Measurements from ENCODE around the gene EPHX1. TPM values are rescaled to one million over a fixed set of nuclear protein-coding genes. Genes with fewer than 3 reads are reported as not detected.

Gene EPHX1
- total RNA-seq, 5 donors from 2014 or later (not counting 1 experiment from before 2014, with no cell fraction given), result 0.98 to 5.2 (median 3.7) TPM

DNA sequence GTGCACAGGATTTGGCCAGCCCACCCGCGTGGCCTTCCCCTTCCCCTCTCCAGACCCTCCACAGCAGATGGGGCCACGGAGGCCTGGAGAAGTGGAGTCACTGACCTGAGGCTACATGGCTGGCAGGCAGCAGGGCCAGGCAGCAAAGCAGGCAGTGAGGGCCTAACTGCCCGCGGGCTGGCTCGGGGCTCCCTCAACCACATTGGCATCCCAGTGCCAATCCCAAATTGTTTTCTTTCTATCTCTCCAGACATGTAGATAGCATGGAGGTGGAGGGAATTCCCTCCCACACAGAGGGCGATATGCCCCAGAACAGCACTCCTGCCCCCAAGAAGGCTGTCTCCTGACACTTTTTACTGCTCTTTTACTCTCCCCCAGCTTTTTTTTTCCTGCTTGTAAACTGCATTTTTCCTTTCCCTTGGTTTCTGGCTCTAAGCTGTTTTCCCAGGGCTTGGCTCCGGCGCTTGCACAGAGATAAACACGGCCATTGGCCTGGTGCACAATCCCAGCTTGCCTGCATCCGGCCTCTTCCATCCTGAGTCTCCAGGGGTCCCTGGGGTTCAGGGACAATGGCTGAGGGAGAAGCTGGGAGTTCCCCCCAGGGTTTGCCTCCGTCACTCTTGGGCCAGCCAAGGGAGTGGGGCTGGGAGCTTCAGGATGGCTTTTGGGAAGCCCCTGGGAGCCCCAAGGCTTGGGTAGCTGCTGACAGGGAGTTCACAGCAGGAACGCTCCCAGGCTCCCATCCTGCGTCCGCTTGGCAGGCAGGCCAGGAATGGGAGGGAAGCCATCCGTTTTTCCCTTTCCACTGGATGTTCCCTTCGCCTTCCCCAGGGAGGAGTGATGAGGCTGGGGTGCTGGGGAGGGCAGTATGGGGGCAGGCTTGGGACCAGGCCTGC is 7.0 kb downstream of the EPHX1 start:
- ATAC-seq (replicated peaks in 1 of 4), result no peak
- Mint-ChIP-seq H3K27ac (no peak overlapping the region), H3K36me3 (peaks cover under 1% of the 10 kb centered on the region), H3K27me3 (no peaks in the 10 kb centered on the region), H3K9me3 (no peaks in the 10 kb centered on the region), H3K4me1 (no peaks in the 10 kb centered on the region), H3K4me3 (no peak overlapping the region)
- Histone ChIP-seq H3K4me3 (ENCODE audit: control insufficient read depth in 1 of 2, extremely low read depth in 1 of 2, low read length in 1 of 2) (no peak overlapping the region), H3K27me3 (replicated peaks in 1 of 2; ENCODE audit: control insufficient read depth in 2 of 2, extremely low read depth in 1 of 2, insufficient read depth in 2 of 2, low read length in 1 of 2) (peaks cover 0 to 11% of the 10 kb centered on the region in 2 experiments), H3K27ac (ENCODE audit: low read length) (no peak overlapping the region), H3K36me3 (ENCODE audit: control insufficient read depth in 2 of 2, extremely low read depth in 1 of 2, insufficient read depth in 1 of 2, low read length in 1 of 2) (no peaks in the 10 kb centered on the region), H3K9me3 (no peaks in the 10 kb centered on the region), H3K4me1 (ENCODE audit: control insufficient read depth in 1 of 2, extremely low read depth in 1 of 2, insufficient read depth in 2 of 2, low read length in 2 of 2) (no peaks in the 10 kb centered on the region)
- DNase-seq, result no peak
- 90% methylated on average over 12 of the region's 17 CpGs for WGBS (ENCODE audit: insufficient coverage)
- CTCF ChIA-PET, result no interaction called here
- POLR2A ChIA-PET, result no interaction called here

DNA sequence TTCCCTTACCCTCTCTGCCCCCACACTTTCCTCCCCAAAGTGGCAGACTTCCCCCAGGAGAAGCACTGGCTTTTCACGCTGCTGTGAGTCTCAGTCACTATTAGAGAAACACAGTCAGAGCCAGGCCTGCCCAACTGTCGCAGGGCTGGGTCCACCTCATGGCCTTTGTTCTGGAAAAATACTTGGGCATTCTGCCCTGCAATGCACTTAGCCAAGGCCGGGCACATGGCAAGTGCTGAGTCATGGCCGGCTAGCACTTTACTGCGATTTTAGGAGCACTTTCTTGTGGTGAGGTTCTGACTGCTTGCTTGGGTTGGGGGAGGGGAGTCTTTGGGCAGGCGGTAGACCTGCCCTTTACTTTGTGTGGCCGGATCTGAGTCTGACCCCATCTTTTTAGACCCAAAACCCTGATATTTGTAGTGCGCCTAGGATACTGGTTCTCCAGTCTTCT is 7.7 kb downstream of the EPHX1 start:
- no peak overlapping the region for H3K27ac ChIP-seq (ENCODE audit: low read length)
- Mint-ChIP-seq H3K4me1 (no peaks in the 10 kb centered on the region), H3K9me3 (no peaks in the 10 kb centered on the region), H3K36me3 (peaks cover 2% of the 10 kb centered on the region), H3K27ac (no peak overlapping the region), H3K27me3 (no peaks in the 10 kb centered on the region), H3K4me3 (no peak overlapping the region)
- H3K4me3 ChIP-seq (ENCODE audit: control insufficient read depth in 1 of 2, extremely low read depth in 1 of 2, low read length in 1 of 2), result no peak overlapping the region
- CTCF ChIA-PET, result interaction anchor here in 1 of 2 donors (0.7 kb wide), 1 partner anchor 169 kb away, joined by 3 read pairs; no protein-coding TSS in a partner anchor
- POLR2A ChIA-PET, result no interaction called here
- no peaks in the 10 kb centered on the region for H3K4me1 ChIP-seq (ENCODE audit: control insufficient read depth in 1 of 2, extremely low read depth in 1 of 2, insufficient read depth in 2 of 2, low read length in 2 of 2)
- H3K36me3 ChIP-seq (ENCODE audit: control insufficient read depth in 2 of 2, extremely low read depth in 1 of 2, insufficient read depth in 1 of 2, low read length in 1 of 2), result no peaks in the 10 kb centered on the region
- no peaks in the 10 kb centered on the region for H3K9me3 ChIP-seq
- ATAC-seq (replicated peaks in 1 of 4) (no peak), DNase-seq (no peak)
- H3K27me3 ChIP-seq (replicated peaks in 1 of 2; ENCODE audit: control insufficient read depth in 2 of 2, extremely low read depth in 1 of 2, insufficient read depth in 2 of 2, low read length in 1 of 2), result peaks cover 0 to 11% of the 10 kb centered on the region in 2 experiments
- 48% methylated on average over 4 of the region's 8 CpGs for WGBS (ENCODE audit: insufficient coverage)

DNA sequence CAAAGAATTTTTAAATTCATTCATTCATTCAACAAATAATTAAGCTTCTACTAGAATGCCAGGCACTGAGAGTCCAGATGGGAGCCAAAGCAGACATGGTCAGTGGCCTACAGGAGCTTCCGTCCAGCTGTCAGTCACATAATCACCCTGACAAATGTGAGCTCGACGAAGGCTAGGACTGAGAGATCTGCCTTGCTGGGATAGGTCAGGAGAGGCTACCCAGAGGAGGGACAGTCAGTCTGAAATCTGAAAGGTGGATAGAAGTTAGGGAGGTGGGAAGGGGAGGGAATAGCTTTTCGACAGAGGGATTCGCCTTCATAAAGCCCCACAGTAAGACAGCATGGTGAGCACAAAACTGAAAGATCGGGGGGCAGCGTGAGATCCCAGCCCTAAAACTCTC is 8.3 kb downstream of the EPHX1 start:
- H3K27ac Mint-ChIP-seq, result no peak overlapping the region
- no peak overlapping the region for H3K4me3 Mint-ChIP-seq
- H3K36me3 Mint-ChIP-seq, result peaks cover 2% of the 10 kb centered on the region
- DNase-seq (no peak), ATAC-seq (replicated peaks in 1 of 4) (no peak)
- no peaks in the 10 kb centered on the region for H3K27me3 Mint-ChIP-seq
- H3K4me1 Mint-ChIP-seq, result no peaks in the 10 kb centered on the region
- no peaks in the 10 kb centered on the region for H3K9me3 ChIP-seq
- H3K36me3 ChIP-seq (ENCODE audit: control insufficient read depth in 2 of 2, extremely low read depth in 1 of 2, insufficient read depth in 1 of 2, low read length in 1 of 2), result no peaks in the 10 kb centered on the region
- CTCF ChIA-PET, result interaction anchor here in 1 of 2 donors (0.6 to 0.7 kb wide), 3 partner anchors 43 to 218 kb away, joined by 3 to 4 read pairs (median 3); no protein-coding TSS in a partner anchor
- 64% methylated on average over 3 of the region's 7 CpGs for WGBS (ENCODE audit: insufficient coverage)
- H3K4me3 ChIP-seq (ENCODE audit: control insufficient read depth in 1 of 2, extremely low read depth in 1 of 2, low read length in 1 of 2), result no peak overlapping the region
- H3K4me1 ChIP-seq (ENCODE audit: control insufficient read depth in 1 of 2, extremely low read depth in 1 of 2, insufficient read depth in 2 of 2, low read length in 2 of 2), result no peaks in the 10 kb centered on the region
- peaks cover 0 to 11% of the 10 kb centered on the region in 2 experiments for H3K27me3 ChIP-seq (replicated peaks in 1 of 2; ENCODE audit: control insufficient read depth in 2 of 2, extremely low read depth in 1 of 2, insufficient read depth in 2 of 2, low read length in 1 of 2)
- H3K9me3 Mint-ChIP-seq, result no peaks in the 10 kb centered on the region
- POLR2A ChIA-PET, result interaction anchor here in 1 of 2 donors (0.6 kb wide), 1 partner anchor 14 kb away, joined by 3 read pairs; no protein-coding TSS in a partner anchor
- H3K27ac ChIP-seq (ENCODE audit: low read length), result no peak overlapping the region

DNA sequence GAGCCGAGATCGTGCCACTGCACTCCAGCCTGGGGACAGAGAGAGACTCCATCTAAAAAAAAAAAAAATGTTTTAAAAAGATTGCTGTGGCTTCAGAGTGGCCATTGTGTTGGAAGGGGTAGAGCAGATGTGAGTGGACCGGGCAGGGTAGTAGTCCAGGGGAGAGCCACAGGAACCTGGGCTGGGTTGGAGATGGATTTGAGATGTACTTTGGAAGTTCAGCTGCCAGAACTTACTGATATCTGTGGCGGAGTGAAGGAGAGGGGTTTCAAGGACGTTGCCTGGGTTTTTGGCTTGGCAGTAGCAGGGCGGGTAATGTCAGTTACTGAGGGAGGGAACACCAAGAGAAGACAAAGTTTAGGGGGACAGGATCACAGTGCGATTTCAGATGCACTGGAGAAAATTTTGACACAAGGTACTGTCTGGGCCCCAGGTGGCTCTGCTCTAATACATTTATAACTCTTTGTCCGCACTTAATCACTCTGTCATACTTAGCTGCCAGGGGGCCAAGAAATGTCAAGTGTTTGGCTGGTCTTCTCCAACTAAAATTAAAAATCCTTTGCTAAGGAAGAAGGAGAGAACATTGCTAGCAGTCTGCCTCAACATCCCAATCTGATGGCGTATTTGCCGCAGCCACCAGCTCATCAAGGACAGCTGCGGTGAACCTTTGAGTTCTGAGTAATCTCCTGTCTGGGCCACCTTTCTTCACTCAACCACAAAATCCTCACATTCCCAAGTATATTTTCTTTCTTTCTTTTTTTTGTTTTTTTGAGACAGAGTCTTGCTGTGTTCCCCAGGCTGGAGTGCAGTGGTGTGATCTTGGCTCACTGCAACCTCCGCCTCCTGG is 9.6 kb downstream of the EPHX1 start:
- Mint-ChIP-seq H3K4me1 (no peaks in the 10 kb centered on the region), H3K27ac (no peak overlapping the region), H3K9me3 (no peaks in the 10 kb centered on the region), H3K4me3 (no peak overlapping the region), H3K36me3 (peaks cover 2% of the 10 kb centered on the region), H3K27me3 (no peaks in the 10 kb centered on the region)
- no peak overlapping the region for H3K4me3 ChIP-seq (ENCODE audit: control insufficient read depth in 1 of 2, extremely low read depth in 1 of 2, low read length in 1 of 2)
- H3K9me3 ChIP-seq, result no peaks in the 10 kb centered on the region
- H3K4me1 ChIP-seq (ENCODE audit: control insufficient read depth in 1 of 2, extremely low read depth in 1 of 2, insufficient read depth in 2 of 2, low read length in 2 of 2), result no peaks in the 10 kb centered on the region
- ATAC-seq (replicated peaks in 1 of 4), result no peak
- peaks cover 0 to 12% of the 10 kb centered on the region in 2 experiments for H3K27me3 ChIP-seq (replicated peaks in 1 of 2; ENCODE audit: control insufficient read depth in 2 of 2, extremely low read depth in 1 of 2, insufficient read depth in 2 of 2, low read length in 1 of 2)
- POLR2A ChIA-PET, result no interaction called here
- 87% methylated on average over 6 of the region's 12 CpGs for WGBS (ENCODE audit: insufficient coverage)
- CTCF ChIA-PET, result no interaction called here
- H3K36me3 ChIP-seq (ENCODE audit: control insufficient read depth in 2 of 2, extremely low read depth in 1 of 2, insufficient read depth in 1 of 2, low read length in 1 of 2), result no peaks in the 10 kb centered on the region
- no peak overlapping the region for H3K27ac ChIP-seq (ENCODE audit: low read length)
- DNase-seq, result no peak

DNA sequence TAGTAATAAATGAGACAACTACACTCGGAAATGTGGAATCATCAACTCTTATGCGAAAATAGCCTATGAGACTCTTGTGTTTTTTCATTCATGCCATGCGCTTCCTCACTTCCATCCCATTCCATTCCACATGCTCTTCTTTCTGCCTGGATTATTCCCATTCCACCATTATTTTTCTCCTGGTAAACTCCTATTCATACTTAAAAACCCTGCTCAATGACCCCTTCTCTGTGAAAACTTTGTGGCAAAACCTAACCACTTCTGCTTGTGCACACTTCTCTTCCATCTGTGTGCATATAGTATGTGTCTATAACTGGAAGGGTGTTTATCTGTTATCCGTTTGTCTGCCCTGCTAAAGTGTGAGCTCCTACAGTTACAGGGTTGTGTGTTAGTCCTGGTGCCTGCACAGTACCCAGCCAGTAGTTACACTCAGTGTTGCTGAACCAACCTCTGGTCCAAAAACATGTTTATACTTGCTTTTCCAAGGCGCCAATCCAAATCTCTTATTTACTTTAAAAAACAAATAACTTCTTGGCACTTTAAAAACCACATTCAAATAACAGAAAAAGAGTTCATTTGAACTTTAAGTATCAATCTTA is 10.7 kb downstream of the EPHX1 start:
- Histone ChIP-seq H3K4me3 (ENCODE audit: control insufficient read depth in 1 of 2, extremely low read depth in 1 of 2, low read length in 1 of 2) (no peak overlapping the region), H3K36me3 (ENCODE audit: control insufficient read depth in 2 of 2, extremely low read depth in 1 of 2, insufficient read depth in 1 of 2, low read length in 1 of 2) (no peaks in the 10 kb centered on the region), H3K4me1 (ENCODE audit: control insufficient read depth in 1 of 2, extremely low read depth in 1 of 2, insufficient read depth in 2 of 2, low read length in 2 of 2) (no peaks in the 10 kb centered on the region), H3K27ac (ENCODE audit: low read length) (no peak overlapping the region), H3K27me3 (replicated peaks in 1 of 2; ENCODE audit: control insufficient read depth in 2 of 2, extremely low read depth in 1 of 2, insufficient read depth in 2 of 2, low read length in 1 of 2) (peaks cover 0 to 13% of the 10 kb centered on the region in 2 experiments), H3K9me3 (no peaks in the 10 kb centered on the region)
- Mint-ChIP-seq H3K4me1 (no peaks in the 10 kb centered on the region), H3K36me3 (peaks cover 2% of the 10 kb centered on the region), H3K9me3 (no peaks in the 10 kb centered on the region), H3K27me3 (no peaks in the 10 kb centered on the region), H3K27ac (no peak overlapping the region), H3K4me3 (no peak overlapping the region)
- CTCF ChIA-PET, result no interaction called here
- no peak for DNase-seq
- WGBS (ENCODE audit: insufficient coverage), result no CpG with 5 or more reads among the region's 5 CpGs
- ATAC-seq (replicated peaks in 1 of 4), result no peak
- POLR2A ChIA-PET, result no interaction called here
